ENCODE measurements around the gene SERGEF.

The SERGEF gene

GRCh38 chr11:17744151-17744940, 268.5 kb downstream of the SERGEF start:
- no peak for DNase-seq

- no peak for DNase-seq
These were observed 269.1 kb downstream of the SERGEF start for GRCh38 chr11:17743808-17744119.

GRCh38 chr11:17743026-17743807, 269.6 kb downstream of the SERGEF start:
- no peak for DNase-seq

GRCh38 chr11:17742019-17742418, 270.8 kb downstream of the SERGEF start:
- no peak for DNase-seq

GRCh38 chr11:17741487-17741886, 271.4 kb downstream of the SERGEF start:
- DNase-seq, result no peak

GRCh38 chr11:17740649-17741235, 272.1 kb downstream of the SERGEF start:
- no peak for DNase-seq

GRCh38 chr11:17739945-17740338, 272.9 kb downstream of the SERGEF start:
- DNase-seq, result no peak

- no peak for DNase-seq
These were observed 274.5 kb downstream of the SERGEF start for GRCh38 chr11:17738151-17738973.

All from COR-L47 (cell line).